GM12878 (cell line): ENCODE data around the gene NAA60. TPM values are rescaled to one million over a fixed set of nuclear protein-coding genes. Genes with fewer than 3 reads are reported as not detected.

Source experiments
- ATAC-seq: fragments of 200-7000 bp; cut with Tn5 transposase; 3 replicates; pipeline ENCODE4 v1.9.1; 2020; ENCODE audit warnings: mild to moderate bottlenecking, moderate library complexity
- BruUV-seq: library from RNA; stranded (reverse); fragments of 400-500 nt; replicated peaks from 2 replicates; lab custom pipeline; 2021; lab: Mats Ljungman, UMichigan
- CTCF ChIA-PET: fragments of 300-600 bp; sonication (Branson Sonifier 250); formaldehyde crosslinking; extraction: SDS; loops from one replicate; lab custom pipeline; 2021; ENCODE audit warnings: inconsistent platforms; lab: Yijun Ruan, JAX
- POLR2A ChIA-PET: fragments of 350-600 bp; formaldehyde crosslinking; extraction: SDS; loops from one replicate; lab custom pipeline; 2021; ENCODE audit warnings: inconsistent platforms; lab: Charles Lee
- RAD21 ChIA-PET: fragments of 300-600 bp; sonication (Branson Sonifier 250); formaldehyde crosslinking; loops from one replicate; lab custom pipeline; 2023; ENCODE audit warnings: antibody characterized with exemption; ENCODE audit not compliant: unreplicated experiment; lab: Charles Lee
- SMC1A ChIA-PET: fragments of 300-600 bp; sonication (Branson Sonifier 250); formaldehyde crosslinking; loops from one replicate; lab custom pipeline; 2023; ENCODE audit not compliant: unreplicated experiment, uncharacterized antibody; lab: Charles Lee
- DNase-seq: peaks from one replicate; pipeline ENCODE4 v3.0.0-alpha.2; 2011; ENCODE audit warnings: low read depth, low spot score
- FAIRE-seq: peaks from 3 replicates; lab custom pipeline; 2011; peaks lifted over from hg19 to GRCh38; lab: Jason Lieb, UNC
- H2AFZ ChIP-seq: 2 replicates; pipeline ENCODE4 v1.6.0; 2011; ENCODE audit warnings: low read depth, low read length, control low read depth; ENCODE audit not compliant: control insufficient read depth
- H3K27ac ChIP-seq: 2 replicates; pipeline ENCODE4 v1.5.1; 2011; ENCODE audit warnings: control low read depth; ENCODE audit not compliant: control insufficient read depth, insufficient read depth
- H3K27me3 ChIP-seq, 2 experiments: replicated peaks in 1 of 2; 2 replicates each; pipeline versions ENCODE4 v1.6.0 to v1.6.1; 2011; ENCODE audit warnings: low read length in 1 of 2; ENCODE audit not compliant: control insufficient read depth in 2 of 2, insufficient read depth in 2 of 2
- H3K36me3 ChIP-seq, 2 experiments: 2 replicates each; pipeline ENCODE4 v1.5.1; 2011; ENCODE audit warnings: low read length in 1 of 2; ENCODE audit not compliant: control insufficient read depth in 2 of 2, insufficient read depth in 2 of 2
- H3K4me1 ChIP-seq: 2 replicates; pipeline ENCODE4 v1.6.1; 2011; ENCODE audit warnings: mild to moderate bottlenecking, low read length, moderate library complexity, mixed read lengths; ENCODE audit not compliant: control insufficient read depth, insufficient read depth
- H3K4me2 ChIP-seq: 2 replicates; pipeline ENCODE4 v1.6.0; 2011; ENCODE audit warnings: control low read depth; ENCODE audit not compliant: control insufficient read depth, insufficient read depth
- H3K4me3 ChIP-seq: fragments of 200-600 bp; sonication (generic); 2 replicates; pipeline ENCODE4 v1.5.1; 2016
- H3K79me2 ChIP-seq: 2 replicates; pipeline ENCODE4 v1.6.0; 2011; ENCODE audit warnings: low read length; ENCODE audit not compliant: control insufficient read depth, insufficient read depth
- H3K9ac ChIP-seq: 2 replicates; pipeline ENCODE4 v1.8.0; 2011; ENCODE audit warnings: low read length, control low read depth, mixed read lengths; ENCODE audit not compliant: control insufficient read depth, insufficient read depth
- H3K9me3 ChIP-seq: replicated peaks from 3 replicates; pipeline ENCODE4 v1.5.1; 2011; ENCODE audit warnings: mild to moderate bottlenecking, low read length; ENCODE audit not compliant: control insufficient read depth, insufficient read depth
- H4K20me1 ChIP-seq: 2 replicates; pipeline ENCODE4 v1.6.0; 2011; ENCODE audit not compliant: control insufficient read depth, insufficient read depth
- EP300 ChIP-seq, 2 experiments: fragments of 150-350 bp in 1 of 2; IDR thresholded peaks; 2 replicates each; pipeline ENCODE4 v1.6.1; 2011 to 2012; ENCODE audit warnings: low read depth in 2 of 2, low read length in 2 of 2, borderline replicate concordance in 1 of 2, improper control_type of control experiment in 1 of 2, inconsistent platforms in 1 of 2; ENCODE audit not compliant: control insufficient read depth in 1 of 2
- ESRRA ChIP-seq: IDR thresholded peaks from 2 replicates; pipeline ENCODE4 v1.6.1; 2012; ENCODE audit warnings: mild to moderate bottlenecking, low read length, improper control_type of control experiment
- FOXK2 ChIP-seq: fragments of 450-650 bp; IDR thresholded peaks from 2 replicates; pipeline ENCODE4 v1.6.1; 2017; ENCODE audit warnings: mild to moderate bottlenecking, moderate library complexity
- FOXM1 ChIP-seq: IDR thresholded peaks from 2 replicates; pipeline ENCODE4 v1.6.1; 2012; ENCODE audit warnings: low read depth, mild to moderate bottlenecking, inconsistent platforms, low read length, moderate library complexity
- IKZF1 ChIP-seq: fragments of 450-650 bp; conservative IDR thresholded peaks from 2 replicates; pipeline ENCODE4 v1.6.1; 2017; ENCODE audit warnings: antibody characterized with exemption, mild to moderate bottlenecking
- MLLT1 ChIP-seq: fragments of 450-650 bp; IDR thresholded peaks from 2 replicates; pipeline ENCODE4 v1.6.1; 2016; ENCODE audit warnings: mild to moderate bottlenecking
- MYC ChIP-seq: IDR thresholded peaks from 2 replicates; pipeline ENCODE4 v1.6.1; 2011; ENCODE audit warnings: mild to moderate bottlenecking, low read length, moderate library complexity, inconsistent platforms; ENCODE audit not compliant: insufficient read depth, insufficient replicate concordance, insufficient read length, severe bottlenecking
- NFYB ChIP-seq: IDR thresholded peaks from 2 replicates; pipeline ENCODE4 v1.6.1; 2011; ENCODE audit warnings: low read depth, mild to moderate bottlenecking, low read length, improper control_type of control experiment, moderate library complexity; ENCODE audit not compliant: insufficient read depth
- NKRF ChIP-seq: fragments of 450-650 bp; conservative IDR thresholded peaks from 2 replicates; pipeline ENCODE4 v1.6.1; 2017; ENCODE audit warnings: mild to moderate bottlenecking, moderate library complexity
- RELB ChIP-seq: fragments of 450-650 bp; IDR thresholded peaks from 2 replicates; pipeline ENCODE4 v1.6.1; 2017; ENCODE audit warnings: low read depth, mild to moderate bottlenecking, moderate library complexity
- SIN3A ChIP-seq: IDR thresholded peaks from 2 replicates; pipeline ENCODE4 v1.6.1; 2012; ENCODE audit warnings: low read depth, low read length, improper control_type of control experiment
- SMAD1 ChIP-seq: fragments of 450-650 bp; IDR thresholded peaks from 2 replicates; pipeline ENCODE4 v1.6.1; 2018; ENCODE audit warnings: mild to moderate bottlenecking, low read depth; ENCODE audit not compliant: partially characterized antibody
- SPI1 ChIP-seq: IDR thresholded peaks from 2 replicates; pipeline ENCODE4 v1.6.1; 2011; ENCODE audit warnings: low read depth, mild to moderate bottlenecking, low read length, moderate library complexity, borderline replicate concordance; ENCODE audit not compliant: insufficient read depth
- TARDBP ChIP-seq: IDR thresholded peaks from 2 replicates; pipeline ENCODE4 v1.6.1; 2016; ENCODE audit warnings: borderline replicate concordance
- YY1 ChIP-seq: IDR thresholded peaks from 2 replicates; pipeline ENCODE4 v1.6.1; 2011; ENCODE audit warnings: low read depth, mild to moderate bottlenecking, low read length
- ZNF207 ChIP-seq: fragments of 450-650 bp; IDR thresholded peaks from 2 replicates; pipeline ENCODE4 v1.6.1; 2014; ENCODE audit warnings: antibody characterized with exemption, mild to moderate bottlenecking, borderline replicate concordance
- ZNF274 ChIP-seq: IDR thresholded peaks from one replicate; pipeline ENCODE4 v1.8.0; 2011; ENCODE audit not compliant: insufficient read length, insufficient read depth
- ZSCAN29 ChIP-seq: fragments of 450-650 bp; IDR thresholded peaks from 2 replicates; pipeline ENCODE4 v1.6.1; 2017; ENCODE audit warnings: mild to moderate bottlenecking, moderate library complexity
- WGBS: methylation state at CpG from one replicate; pipeline ENCODE4 v1.1.6; 2016; ENCODE audit warnings: low lambda C conversion rate; ENCODE audit not compliant: insufficient replicate concordance, insufficient coverage; ENCODE audit errors: missing lambda C conversion rate; 5-methylcytosine and 5-hydroxymethylcytosine counted together
- in situ Hi-C: fragments of 300-500 bp; cut with MboI; formaldehyde crosslinking; loops from 9 replicates; pipeline ENCODE4 v1.14.3; 2018; ENCODE audit warnings: mixed read lengths
- intact Hi-C: fragments of 100-400 bp; cut with micrococcal nuclease; formaldehyde crosslinking; loops from one replicate; pipeline ENCODE4 v1.14.2; 2022; ENCODE audit not compliant: unreplicated experiment
- polyA plus RNA-seq, 11 experiments: library from polyadenylated mRNA; depleted of rRNA in 4 of 11; unstranded in 6 of 11; stranded (reverse) in 5 of 11; fragments of >200 nt; fragmentation: Nextera tagmentation in 4 of 11; fragmentation: Illumina TruSeq in 1 of 11; extraction: Ambion mirVana in 4 of 11; extraction: Trizol in 1 of 11; gene quantifications; 1 replicate in 1 of 11; 2 replicates in 10 of 11; pipeline versions ENCODE4 v1.2.1 to v1.2.3, GENCODE V29; 2011 to 2016; ENCODE audit warnings: inconsistent platforms in 2 of 11, missing spikeins in 2 of 11, low read depth in 1 of 11
- total RNA-seq, 4 experiments: library from RNA; depleted of rRNA in 3 of 4; stranded (reverse); fragments of >200 nt in 3 of 4; fragmentation: Illumina TruSeq in 1 of 4; extraction: Trizol in 1 of 4; gene quantifications; 2 replicates each; pipeline versions ENCODE4 v1.2.1 to v1.2.3, GENCODE V29; 2013 to 2021

NAA60 gene
- total and polyA plus RNA-seq, 10 of the 15 experiments (the other 5 are each of a cell fraction or from before 2014, with no cell fraction given) = 6.2 to 43.1 (median 34.6) TPM

- FAIRE-seq = peak; percentile 59
- in situ Hi-C loops = no loop called here
- TF ChIP-seq ZSCAN29 (no peak), RELB (0 out of 2 replicates have a peak, but pooled peaks have one; percentile 39), SIN3A (0 out of 2 replicates have a peak, but pooled peaks have one; percentile 52), IKZF1 (no peak), ESRRA (no peak), NFYB (no peak), SMAD1 (peak; percentile 30), FOXK2 (no peak), EP300 (IDR thresholded peaks at IDR 0.05; ENCODE audit: borderline replicate concordance in 1 of 2, control insufficient read depth in 1 of 2, low read depth in 2 of 2, low read length in 2 of 2) (no peak), TARDBP (no peak), MYC (no peak), SPI1 (no peak), ZNF274 (no peak), ZNF207 (peak; percentile 31; the same call in 1 of the 2 replicates), FOXM1 (no peak), YY1 (0 out of 2 replicates have a peak, but pooled peaks have one; percentile 5), MLLT1 (peak; percentile 46; the same call in 1 of the 2 replicates), NKRF (0 out of 2 replicates have a peak, but pooled peaks have one; percentile 48)
Observed at GRCh38 chr16:3458852-3459361, 15.4 kb downstream of the NAA60 start.

More at GRCh38 chr16:3458852-3459361, 15.4 kb downstream of the NAA60 start:
- ChIA-PET SMC1A (interaction anchor here (1.0 kb wide), 1 partner anchor 58 kb away, joined by 3 read pairs; the partner anchor contains the start of genes ZNF174 and ZSCAN32), RAD21 (no interaction called here), POLR2A (interaction anchor here (1.0 kb wide), 1 partner anchor 15 kb away, joined by 3 read pairs; no protein-coding TSS in a partner anchor), CTCF (interaction anchor here (0.6 to 1.1 kb wide), 2 partner anchors 15 to 16 kb away, joined by 3 read pairs; no protein-coding TSS in a partner anchor)
- H2AFZ ChIP-seq = no peak overlapping the region; the same call in none of the 2 replicates
- H3K79me2 ChIP-seq = peaks cover 60% of the 10 kb centered on the region
- peak overlapping the region; percentile 79 for H3K9ac ChIP-seq
- H3K27me3 ChIP-seq = no peaks in the 10 kb centered on the region
- peak overlapping the region; percentile 86 for H3K4me2 ChIP-seq
- ATAC-seq (peak; percentile 64), DNase-seq (no peak)
- no TSS peak for BruUV-seq
- no peaks in the 10 kb centered on the region for H3K36me3 ChIP-seq
- WGBS = 5% methylated on average over 10 of the region's 10 CpGs
- no peaks in the 10 kb centered on the region for H3K9me3 ChIP-seq
- peak overlapping the region; percentile 94 for H3K27ac ChIP-seq
- peaks cover 21% of the 10 kb centered on the region for H3K4me1 ChIP-seq
- no peaks in the 10 kb centered on the region; the same call in 1 of the 2 replicates for H4K20me1 ChIP-seq
- intact Hi-C loops = loop anchor here (1.0 to 2.0 kb wide), 3 partner anchors 58 to 270 kb away; partner anchors contain the start of genes OR1F1, ZNF174 and ZSCAN32
- peak overlapping the region; percentile 77 for H3K4me3 ChIP-seq
